Endothelial cell of umbilical vein (primary cell): ENCODE data around the gene SLC37A1. TPM values are rescaled to one million over a fixed set of nuclear protein-coding genes. Genes with fewer than 3 reads are reported as not detected.

Experiments used
- BruUV-seq: library from RNA; stranded (reverse); fragments of 400-500 nt; replicated peaks from 2 replicates; lab custom pipeline; 2021; lab: Mats Ljungman, UMichigan
- CTCF ChIA-PET: fragments of 300-600, 350-600 bp; sonication (Branson Sonifier 250); formaldehyde crosslinking; loops from one replicate; lab custom pipeline; 2021; ENCODE audit warnings: antibody characterized with exemption, inconsistent platforms; lab: Charles Lee
- POLR2A ChIA-PET: fragments of 300-600, 350-600 bp; sonication (Branson Sonifier 250); formaldehyde crosslinking; loops from one replicate; lab custom pipeline; 2021; ENCODE audit warnings: antibody characterized with exemption, inconsistent platforms; lab: Charles Lee
- DNase-seq: peaks from one replicate; pipeline ENCODE4 v3.0.0-alpha.2; 2011; ENCODE audit warnings: low read depth, low spot score
- FAIRE-seq: peaks from 2 replicates; lab custom pipeline; 2011; peaks lifted over from hg19 to GRCh38; lab: Jason Lieb, UNC
- H2AFZ ChIP-seq: 2 replicates; pipeline ENCODE4 v1.6.0; 2012; ENCODE audit warnings: low read depth, low read length, control low read depth, inconsistent platforms
- H3K27ac ChIP-seq: 2 replicates; pipeline ENCODE4 v1.5.1; 2011; ENCODE audit warnings: low read depth, mild to moderate bottlenecking, control low read depth, low read length, moderate library complexity; ENCODE audit not compliant: insufficient read depth
- H3K27me3 ChIP-seq, 2 experiments: 2 replicates each; pipeline versions ENCODE4 v1.6.0 to v1.6.1; 2011; ENCODE audit warnings: low read length in 2 of 2, mixed read lengths in 1 of 2; ENCODE audit not compliant: control insufficient read depth in 2 of 2, insufficient read depth in 2 of 2
- H3K36me3 ChIP-seq, 2 experiments: 2 replicates in 1 of 2; 3 replicates in 1 of 2; pipeline ENCODE4 v1.5.1; 2011; ENCODE audit warnings: low read length in 2 of 2, mild to moderate bottlenecking in 1 of 2, moderate library complexity in 1 of 2; ENCODE audit not compliant: control insufficient read depth in 2 of 2, insufficient read depth in 2 of 2; ENCODE audit errors: extremely low read depth in 1 of 2
- H3K4me1 ChIP-seq: 3 replicates; pipeline ENCODE4 v1.5.1; 2011; ENCODE audit warnings: mild to moderate bottlenecking, low read length; ENCODE audit not compliant: control insufficient read depth, insufficient read depth; ENCODE audit errors: extremely low read depth
- H3K4me2 ChIP-seq: 2 replicates; pipeline ENCODE4 v1.6.1; 2011; ENCODE audit warnings: low read length, control low read depth, mixed read lengths; ENCODE audit not compliant: insufficient read depth
- H3K4me3 ChIP-seq, 3 experiments: fragments of 200-600 bp in 1 of 3; sonication (generic), shearing (Covaris generic) in 1 of 3; replicated peaks in 1 of 3; 2 replicates each; pipeline ENCODE4 v1.5.1; 2011 to 2016; ENCODE audit warnings: control low read depth in 3 of 3, low read length in 3 of 3, mild to moderate bottlenecking in 2 of 3, inconsistent platforms in 1 of 3, low read depth in 1 of 3, moderate library complexity in 1 of 3; ENCODE audit not compliant: insufficient read depth in 1 of 3
- H3K79me2 ChIP-seq: 2 replicates; pipeline ENCODE4 v1.6.0; 2012; ENCODE audit warnings: low read length, inconsistent platforms; ENCODE audit not compliant: control insufficient read depth, insufficient read depth
- H3K9ac ChIP-seq: replicated peaks from 2 replicates; pipeline ENCODE3; 2011; ENCODE audit warnings: low read length, control low read depth; ENCODE audit not compliant: insufficient read depth; ENCODE audit errors: extremely low read depth
- H3K9me1 ChIP-seq: replicated peaks from 3 replicates; pipeline ENCODE4 v1.6.0; 2011; ENCODE audit warnings: mild to moderate bottlenecking, low read length; ENCODE audit not compliant: control insufficient read depth, insufficient read depth; ENCODE audit errors: extremely low read depth
- H3K9me3 ChIP-seq: replicated peaks from 2 replicates; pipeline ENCODE4 v1.5.1; 2012; ENCODE audit warnings: low read length, inconsistent platforms; ENCODE audit not compliant: control insufficient read depth, insufficient read depth
- H4K20me1 ChIP-seq: replicated peaks from 2 replicates; pipeline ENCODE3; 2011; ENCODE audit warnings: mild to moderate bottlenecking, low read length; ENCODE audit not compliant: control insufficient read depth, insufficient read depth; ENCODE audit errors: extremely low read depth
- EZH2 ChIP-seq: IDR thresholded peaks from 2 replicates; pipeline ENCODE4 v1.6.1; 2012; ENCODE audit warnings: borderline replicate concordance, low read depth, mild to moderate bottlenecking, moderate library complexity, low read length, inconsistent platforms; ENCODE audit not compliant: severe bottlenecking
- FOS ChIP-seq: IDR thresholded peaks from 2 replicates; pipeline ENCODE4 v1.6.1; 2011; ENCODE audit warnings: mild to moderate bottlenecking, low read length, moderate library complexity, borderline replicate concordance; ENCODE audit not compliant: insufficient read depth
- GATA2 ChIP-seq: IDR thresholded peaks from 2 replicates; pipeline ENCODE4 v1.7.0; 2011; ENCODE audit warnings: low read depth, mild to moderate bottlenecking, moderate library complexity, mixed read lengths, low read length; ENCODE audit not compliant: insufficient read length, insufficient read depth
- JUN ChIP-seq: IDR thresholded peaks from 2 replicates; pipeline ENCODE4 v1.6.1; 2011; ENCODE audit warnings: borderline replicate concordance, low read depth; ENCODE audit not compliant: insufficient read length, insufficient read depth
- MYC ChIP-seq: IDR thresholded peaks from one replicate; pipeline ENCODE4 v1.6.1; 2011; ENCODE audit warnings: mild to moderate bottlenecking, low read depth, low read length
- POLR2A ChIP-seq: IDR thresholded peaks from 2 replicates; pipeline ENCODE4 v1.6.1; 2012; ENCODE audit warnings: low read depth, mild to moderate bottlenecking, control low read depth, low read length
- POLR2AphosphoS5 ChIP-seq: IDR thresholded peaks from 2 replicates; pipeline ENCODE4 v1.6.1; 2012; ENCODE audit warnings: low read depth, mild to moderate bottlenecking, control low read depth, low read length, moderate library complexity; ENCODE audit not compliant: insufficient read depth
- dilution Hi-C: fragments of 300-500 bp; cut with MboI; formaldehyde crosslinking; loops from one replicate; pipeline ENCODE4 v1.15.0; 2019; ENCODE audit warnings: low sequenced_read_pairs; ENCODE audit not compliant: extremely low pct_ligation_motif_present
- intact Hi-C: fragments of 100-400 bp; cut with micrococcal nuclease; formaldehyde crosslinking; loops from one replicate; pipeline ENCODE4 v1.10.0; 2022
- polyA plus RNA-seq, 4 experiments: library from polyadenylated mRNA; depleted of rRNA in 3 of 4; stranded (reverse) in 3 of 4; unstranded in 1 of 4; fragments of >200 nt; gene quantifications; 2 replicates each; pipeline versions ENCODE4 v1.2.1 to v1.2.3, GENCODE V29; 2011 to 2012; ENCODE audit warnings: missing spikeins in 1 of 4
- total RNA-seq: library from RNA; stranded (reverse); gene quantifications from 2 replicates; pipeline ENCODE4 v1.2.3, GENCODE V29; 2021
- TF ChIP-seq, protein P1 (sequence below), 2 donors: IDR thresholded peaks; 1 replicate in 1 of 2; 2 replicates in 1 of 2; pipeline ENCODE4 v1.5.1; 2011; ENCODE audit warnings: low read length in 2 of 2, mild to moderate bottlenecking in 2 of 2, moderate library complexity in 2 of 2, control low read depth in 1 of 2, inconsistent platforms in 1 of 2, low read depth in 1 of 2; ENCODE audit not compliant: insufficient read depth in 1 of 2; ENCODE audit errors: extremely low read depth in 1 of 2
- TF ChIP-seq, protein P2 (sequence below): IDR thresholded peaks from 2 replicates; pipeline ENCODE4 v1.6.1; 2011; ENCODE audit not compliant: insufficient read depth, insufficient read length

SLC37A1 gene
- total and polyA plus RNA-seq, 2 donors (not counting 3 experiments of a cell fraction or from before 2014, with no cell fraction given): 4.7 to 7.6 TPM

DNA sequence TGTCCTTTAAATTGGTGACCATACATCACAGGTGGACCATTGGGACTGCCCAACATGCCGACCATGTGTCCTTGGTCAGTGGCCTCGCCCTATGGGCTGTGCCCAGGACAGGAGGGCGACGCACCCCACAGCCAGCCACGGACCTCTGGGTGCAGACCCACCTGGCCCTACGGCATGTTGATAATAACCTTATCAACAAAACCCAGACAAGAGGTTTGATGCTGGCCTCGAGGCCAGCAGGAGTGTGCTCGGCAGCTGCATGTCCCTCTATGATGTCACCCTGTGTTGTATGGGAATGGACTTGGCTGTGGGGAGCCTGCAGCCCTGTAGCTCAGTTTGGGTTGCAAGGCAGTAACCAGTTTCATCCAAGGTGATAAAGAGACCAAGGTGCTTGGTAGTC, 32.1 kb downstream of the SLC37A1 start:
- H3K27me3 ChIP-seq: no peaks in the 10 kb centered on the region
- CTCF ChIA-PET: no interaction called here
- intact Hi-C loops: no loop called here

DNA sequence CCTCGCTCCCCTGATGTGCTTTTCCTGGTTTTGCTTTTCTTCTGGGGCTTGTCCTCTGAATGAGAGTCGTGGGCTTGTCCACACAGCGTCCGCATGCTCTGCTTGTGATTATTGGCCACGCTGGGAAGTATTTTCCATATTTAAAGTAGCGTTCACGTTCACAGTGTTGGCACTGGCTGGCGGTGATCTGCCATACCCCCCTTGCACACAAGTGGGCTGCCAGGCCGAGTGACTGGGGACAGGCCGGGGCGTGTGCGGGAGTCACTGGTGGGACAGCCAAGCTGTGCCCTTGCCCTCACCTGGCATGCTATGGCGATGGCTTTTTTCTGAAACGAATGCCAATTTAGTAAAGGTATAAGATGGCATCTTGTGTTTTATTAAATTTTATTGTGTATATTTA, 32.8 kb downstream of the SLC37A1 start:
- H3K4me3 ChIP-seq: no peak overlapping the region
- POLR2A ChIA-PET: no interaction called here
- H3K36me3 ChIP-seq: no peaks in the 10 kb centered on the region
- no peaks in the 10 kb centered on the region for H3K9me3 ChIP-seq
- no peak overlapping the region for H3K27ac ChIP-seq
- H3K4me1 ChIP-seq: no peaks in the 10 kb centered on the region
- dilution Hi-C loops (no loop called here), intact Hi-C loops (no loop called here)
- no peak overlapping the region for H2AFZ ChIP-seq
- no peaks in the 10 kb centered on the region for H3K79me2 ChIP-seq
- no peaks in the 10 kb centered on the region for H3K27me3 ChIP-seq
- H3K9me1 ChIP-seq: no peaks in the 10 kb centered on the region
- H3K4me2 ChIP-seq: no peak overlapping the region
- no TSS peak for BruUV-seq
- no peak overlapping the region for H3K9ac ChIP-seq
- CTCF ChIA-PET: no interaction called here
- no peaks in the 10 kb centered on the region for H4K20me1 ChIP-seq
- DNase-seq (no peak), FAIRE-seq (no peak)
- TF ChIP-seq POLR2AphosphoS5 (no peak), JUN (no peak), FOS (no peak), MYC (no peak), GATA2 (no peak), POLR2A (no peak), EZH2 (no peak)
- TF ChIP-seq, protein P1, sequence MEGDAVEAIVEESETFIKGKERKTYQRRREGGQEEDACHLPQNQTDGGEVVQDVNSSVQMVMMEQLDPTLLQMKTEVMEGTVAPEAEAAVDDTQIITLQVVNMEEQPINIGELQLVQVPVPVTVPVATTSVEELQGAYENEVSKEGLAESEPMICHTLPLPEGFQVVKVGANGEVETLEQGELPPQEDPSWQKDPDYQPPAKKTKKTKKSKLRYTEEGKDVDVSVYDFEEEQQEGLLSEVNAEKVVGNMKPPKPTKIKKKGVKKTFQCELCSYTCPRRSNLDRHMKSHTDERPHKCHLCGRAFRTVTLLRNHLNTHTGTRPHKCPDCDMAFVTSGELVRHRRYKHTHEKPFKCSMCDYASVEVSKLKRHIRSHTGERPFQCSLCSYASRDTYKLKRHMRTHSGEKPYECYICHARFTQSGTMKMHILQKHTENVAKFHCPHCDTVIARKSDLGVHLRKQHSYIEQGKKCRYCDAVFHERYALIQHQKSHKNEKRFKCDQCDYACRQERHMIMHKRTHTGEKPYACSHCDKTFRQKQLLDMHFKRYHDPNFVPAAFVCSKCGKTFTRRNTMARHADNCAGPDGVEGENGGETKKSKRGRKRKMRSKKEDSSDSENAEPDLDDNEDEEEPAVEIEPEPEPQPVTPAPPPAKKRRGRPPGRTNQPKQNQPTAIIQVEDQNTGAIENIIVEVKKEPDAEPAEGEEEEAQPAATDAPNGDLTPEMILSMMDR (IDR thresholded peaks at IDR 0.05; ENCODE audit: extremely low read depth in 1 of 2, insufficient read depth in 1 of 2, low read depth in 1 of 2, low read length in 2 of 2): no peak
- TF ChIP-seq, protein P2, sequence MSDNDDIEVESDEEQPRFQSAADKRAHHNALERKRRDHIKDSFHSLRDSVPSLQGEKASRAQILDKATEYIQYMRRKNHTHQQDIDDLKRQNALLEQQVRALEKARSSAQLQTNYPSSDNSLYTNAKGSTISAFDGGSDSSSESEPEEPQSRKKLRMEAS: no peak

More for the DNA sequence above, 32.1 kb downstream of the SLC37A1 start:
- Histone ChIP-seq H3K9me3 (no peaks in the 10 kb centered on the region), H3K27ac (no peak overlapping the region), H3K4me1 (no peaks in the 10 kb centered on the region), H3K9me1 (no peaks in the 10 kb centered on the region), H3K4me3 (no peak overlapping the region), H3K79me2 (no peaks in the 10 kb centered on the region), H4K20me1 (no peaks in the 10 kb centered on the region), H3K9ac (no peak overlapping the region), H3K4me2 (no peak overlapping the region), H2AFZ (no peak overlapping the region), H3K36me3 (no peaks in the 10 kb centered on the region)
- FAIRE-seq (no peak), DNase-seq (no peak)
- dilution Hi-C loops: no loop called here
- POLR2A ChIA-PET: no interaction called here
- no TSS peak for BruUV-seq
- TF ChIP-seq EZH2: no peak
- TF ChIP-seq, protein P2: no peak
